Neural progenitor cell (in vitro differentiated cells): ENCODE results near the gene TOMM22. TPM values are rescaled to one million over a fixed set of nuclear protein-coding genes. Genes with fewer than 3 reads are reported as not detected.

Experiments used
- DNase-seq: peaks from one replicate; pipeline ENCODE4 v3.0.0-alpha.2; 2016; ENCODE audit warnings: low spot score
- H2AFZ ChIP-seq: fragments of 200-600 bp; sonication (generic); replicated peaks from 2 replicates; pipeline ENCODE4 v1.6.1; 2016; ENCODE audit warnings: antibody characterized with exemption
- H3F3A ChIP-seq: fragments of 200-600 bp; sonication (generic); 2 replicates; pipeline ENCODE4 v1.6.1; 2016; ENCODE audit warnings: antibody characterized with exemption, low read depth
- H3K27ac ChIP-seq: fragments of 200-600 bp; sonication (generic); 2 replicates; pipeline ENCODE4 v1.5.1; 2016; ENCODE audit warnings: mild to moderate bottlenecking
- H3K27me3 ChIP-seq: fragments of 200-600 bp; sonication (generic); 2 replicates; pipeline ENCODE4 v1.6.1; 2016; ENCODE audit warnings: mild to moderate bottlenecking, moderate library complexity
- H3K36me3 ChIP-seq: fragments of 200-600 bp; sonication (generic); 2 replicates; pipeline ENCODE4 v1.5.1; 2016
- H3K4me1 ChIP-seq: fragments of 200-600 bp; sonication (generic); 2 replicates; pipeline ENCODE4 v1.6.1; 2016; ENCODE audit warnings: mixed run types
- H3K4me2 ChIP-seq: fragments of 200-600 bp; sonication (generic); 2 replicates; pipeline ENCODE4 v1.6.1; 2016
- H3K4me3 ChIP-seq: fragments of 200-600 bp; sonication (generic); 2 replicates; pipeline ENCODE4 v1.5.1; 2016
- H3K79me2 ChIP-seq: fragments of 200-600 bp; sonication (generic); 2 replicates; pipeline ENCODE4 v1.6.1; 2016; ENCODE audit warnings: low read depth
- H3K9ac ChIP-seq: fragments of 200-600 bp; sonication (generic); 2 replicates; pipeline ENCODE4 v1.6.1; 2016
- H3K9me3 ChIP-seq: fragments of 200-600 bp; sonication (generic); 2 replicates; pipeline ENCODE4 v1.5.1; 2016; ENCODE audit warnings: low read depth
- H4K20me1 ChIP-seq: fragments of 200-600 bp; sonication (generic); 2 replicates; pipeline ENCODE4 v1.6.1; 2016; ENCODE audit warnings: low read depth
- H3K27ac Mint-ChIP-seq: 3 replicates; pipeline ENCODE4 v1.8.0; 2021; ENCODE audit warnings: mixed read lengths
- H3K27me3 Mint-ChIP-seq: 2 replicates; pipeline ENCODE4 v1.8.0; 2022; ENCODE audit warnings: low read depth, mild to moderate bottlenecking, inconsistent platforms, moderate library complexity, mixed read lengths; ENCODE audit not compliant: insufficient read depth
- H3K36me3 Mint-ChIP-seq: 3 replicates; pipeline ENCODE4 v1.8.0; 2021; ENCODE audit warnings: mixed read lengths
- H3K4me1 Mint-ChIP-seq: 3 replicates; pipeline ENCODE4 v1.8.0; 2021; ENCODE audit warnings: mixed read lengths
- H3K4me3 Mint-ChIP-seq: 3 replicates; pipeline ENCODE4 v1.8.0; 2021; ENCODE audit warnings: mild to moderate bottlenecking, moderate library complexity, mixed read lengths
- H3K9me3 Mint-ChIP-seq: 3 replicates; pipeline ENCODE4 v1.8.0; 2020; ENCODE audit warnings: mixed read lengths
- EZH2 ChIP-seq: fragments of 200-600 bp; sonication (generic); IDR thresholded peaks from 2 replicates; pipeline ENCODE4 v1.6.1; 2017; ENCODE audit warnings: antibody characterized with exemption, mild to moderate bottlenecking, moderate library complexity
- EZH2phosphoT487 ChIP-seq: fragments of 200-600 bp; sonication (generic); IDR thresholded peaks from 2 replicates; pipeline ENCODE4 v1.6.1; 2017; ENCODE audit warnings: antibody characterized with exemption
- total RNA-seq: library from RNA; depleted of rRNA; stranded (reverse); fragments of >200 nt; gene quantifications from 2 replicates; pipeline ENCODE4 v1.2.3, GENCODE V29; 2015; ENCODE audit warnings: low replicate concordance
- TF ChIP-seq, protein P1 (sequence below): fragments of 200-600 bp; sonication (generic); IDR thresholded peaks from 2 replicates; pipeline ENCODE4 v1.5.1; 2017; ENCODE audit warnings: antibody characterized with exemption, mild to moderate bottlenecking

Gene TOMM22
- total RNA-seq, 1 donor from 2014 or later = 134 TPM

DNA sequence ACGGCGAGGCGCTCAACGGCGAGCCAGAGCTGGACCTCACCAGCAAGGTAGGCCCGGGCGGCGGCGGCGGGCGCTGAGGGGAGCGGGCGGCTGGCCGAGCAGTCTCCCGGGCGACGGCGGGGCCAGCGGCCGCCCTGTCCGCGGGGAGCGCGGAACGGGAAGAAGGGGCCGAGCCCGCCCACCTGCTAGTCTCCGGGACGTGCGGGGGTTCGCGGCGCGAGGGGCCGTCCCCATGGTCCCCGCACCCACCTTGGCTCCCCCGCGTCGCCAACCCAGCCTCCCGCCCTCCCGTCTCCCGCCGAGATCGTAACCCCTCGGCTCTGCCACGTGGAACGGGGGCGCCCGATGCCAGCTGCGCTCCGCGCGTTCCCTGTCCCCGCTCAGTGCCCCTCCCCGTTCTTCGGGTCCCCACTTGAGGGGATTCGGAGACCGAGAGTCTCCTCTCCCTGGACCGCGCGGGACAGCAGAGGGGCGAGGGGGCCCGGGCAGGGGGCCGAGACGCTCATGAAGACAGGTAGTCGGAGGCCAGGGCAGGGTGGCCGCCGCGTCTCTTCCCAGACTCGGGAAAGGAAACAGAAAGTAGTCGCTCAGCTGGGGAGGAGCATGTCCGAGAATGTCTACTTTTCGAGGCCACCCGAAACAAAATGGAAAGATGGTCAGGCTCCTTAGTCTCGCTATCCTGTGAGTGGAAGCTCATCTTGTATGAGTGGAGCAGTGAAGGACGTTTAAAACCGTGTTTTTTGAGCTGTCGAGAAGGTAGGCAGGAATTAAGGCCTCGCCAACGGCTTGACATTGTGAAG, 24.5 kb downstream of the TOMM22 start:
- DNase-seq = peak; percentile 64
- no peak overlapping the region for H2AFZ ChIP-seq
- H3K27ac ChIP-seq = peak overlapping the region; percentile 60
- Mint-ChIP-seq H3K4me1 (peaks cover 43% of the 10 kb centered on the region), H3K4me3 (peak overlapping the region; percentile 95), H3K9me3 (no peaks in the 10 kb centered on the region), H3K27ac (peak overlapping the region; percentile 28), H3K27me3 (peaks cover 19% of the 10 kb centered on the region), H3K36me3 (peaks cover 6% of the 10 kb centered on the region)
- H3K79me2 ChIP-seq = peaks cover 55% of the 10 kb centered on the region
- H3K9ac ChIP-seq = peak overlapping the region; percentile 74
- H3K4me2 ChIP-seq = peak overlapping the region; percentile 99
- peaks cover 54% of the 10 kb centered on the region for H4K20me1 ChIP-seq
- TF ChIP-seq, protein P1, sequence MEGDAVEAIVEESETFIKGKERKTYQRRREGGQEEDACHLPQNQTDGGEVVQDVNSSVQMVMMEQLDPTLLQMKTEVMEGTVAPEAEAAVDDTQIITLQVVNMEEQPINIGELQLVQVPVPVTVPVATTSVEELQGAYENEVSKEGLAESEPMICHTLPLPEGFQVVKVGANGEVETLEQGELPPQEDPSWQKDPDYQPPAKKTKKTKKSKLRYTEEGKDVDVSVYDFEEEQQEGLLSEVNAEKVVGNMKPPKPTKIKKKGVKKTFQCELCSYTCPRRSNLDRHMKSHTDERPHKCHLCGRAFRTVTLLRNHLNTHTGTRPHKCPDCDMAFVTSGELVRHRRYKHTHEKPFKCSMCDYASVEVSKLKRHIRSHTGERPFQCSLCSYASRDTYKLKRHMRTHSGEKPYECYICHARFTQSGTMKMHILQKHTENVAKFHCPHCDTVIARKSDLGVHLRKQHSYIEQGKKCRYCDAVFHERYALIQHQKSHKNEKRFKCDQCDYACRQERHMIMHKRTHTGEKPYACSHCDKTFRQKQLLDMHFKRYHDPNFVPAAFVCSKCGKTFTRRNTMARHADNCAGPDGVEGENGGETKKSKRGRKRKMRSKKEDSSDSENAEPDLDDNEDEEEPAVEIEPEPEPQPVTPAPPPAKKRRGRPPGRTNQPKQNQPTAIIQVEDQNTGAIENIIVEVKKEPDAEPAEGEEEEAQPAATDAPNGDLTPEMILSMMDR = no peak
- TF ChIP-seq EZH2 = peak; percentile 36
- H3F3A ChIP-seq = peaks cover 24% of the 10 kb centered on the region
- peak overlapping the region; percentile 88 for H3K4me3 ChIP-seq
- H3K4me1 ChIP-seq = peaks cover 18% of the 10 kb centered on the region
- H3K27me3 ChIP-seq = peaks cover 8% of the 10 kb centered on the region
- no peaks in the 10 kb centered on the region for H3K9me3 ChIP-seq
- H3K36me3 ChIP-seq = no peaks in the 10 kb centered on the region

DNA sequence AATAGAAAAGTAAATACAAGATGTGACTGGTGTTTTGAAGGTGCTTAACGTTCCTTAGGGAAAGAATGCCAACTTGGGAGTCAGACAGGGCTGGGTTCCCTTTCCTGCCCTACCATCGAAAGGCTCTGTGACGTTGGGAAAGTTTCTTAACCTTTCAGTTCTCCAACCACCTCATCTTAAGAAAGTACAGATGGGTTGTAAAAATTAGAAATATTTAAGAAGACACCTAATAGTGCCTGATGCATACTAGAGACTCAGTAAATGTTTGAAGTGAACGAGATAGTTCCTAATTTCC, 25.1 kb downstream of the TOMM22 start:
- H3K9me3 Mint-ChIP-seq = no peaks in the 10 kb centered on the region
- peaks cover 60% of the 10 kb centered on the region for H3K79me2 ChIP-seq
- no peak overlapping the region for H3K27ac ChIP-seq

DNA sequence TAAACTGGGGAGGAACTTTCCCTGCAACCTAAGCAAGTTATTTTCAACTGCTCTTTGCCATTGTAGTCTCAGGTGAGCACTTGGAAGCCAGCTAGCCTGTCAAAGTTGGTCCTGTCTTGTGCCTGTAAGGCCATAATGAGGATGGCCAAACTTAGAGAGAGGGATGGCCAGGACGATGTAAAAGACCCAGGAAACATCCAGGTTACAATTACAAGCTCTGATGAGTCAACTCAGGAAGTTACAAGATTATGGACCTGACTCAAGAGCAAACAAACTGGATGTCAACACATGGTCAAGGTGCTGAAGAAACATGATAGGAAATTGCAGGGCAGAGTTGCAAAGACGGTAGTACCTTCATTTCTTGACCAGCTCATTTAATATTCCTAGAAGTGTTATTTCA, 25.6 kb downstream of the TOMM22 start:
- TF ChIP-seq, protein P1 = no peak
- no peak for TF ChIP-seq EZH2phosphoT487
- TF ChIP-seq EZH2 = no peak
- no peak overlapping the region for H3K27ac ChIP-seq
- peak overlapping the region; percentile 74 for H3K9ac ChIP-seq
- peak overlapping the region; percentile 95 for H3K4me3 Mint-ChIP-seq
- peaks cover 7% of the 10 kb centered on the region for H3K36me3 Mint-ChIP-seq
- H2AFZ ChIP-seq = no peak overlapping the region
- H3K36me3 ChIP-seq = no peaks in the 10 kb centered on the region
- H3K4me1 ChIP-seq = peaks cover 28% of the 10 kb centered on the region
- H3K79me2 ChIP-seq = peaks cover 65% of the 10 kb centered on the region
- no peak for DNase-seq
- peak overlapping the region; percentile 99 for H3K4me2 ChIP-seq
- peaks cover 41% of the 10 kb centered on the region for H3K4me1 Mint-ChIP-seq
- H3K27ac Mint-ChIP-seq = no peak overlapping the region
- H3K9me3 ChIP-seq = no peaks in the 10 kb centered on the region
- peaks cover 14% of the 10 kb centered on the region for H3K27me3 Mint-ChIP-seq
- peaks cover 64% of the 10 kb centered on the region for H4K20me1 ChIP-seq
- H3K9me3 Mint-ChIP-seq = no peaks in the 10 kb centered on the region
- peaks cover 28% of the 10 kb centered on the region for H3F3A ChIP-seq
- peak overlapping the region; percentile 88 for H3K4me3 ChIP-seq
- H3K27me3 ChIP-seq = no peaks in the 10 kb centered on the region

More for the DNA sequence above, 25.1 kb downstream of the TOMM22 start:
- Histone ChIP-seq H3K9ac (peak overlapping the region; percentile 74), H3F3A (peaks cover 24% of the 10 kb centered on the region), H2AFZ (no peak overlapping the region), H3K9me3 (no peaks in the 10 kb centered on the region), H3K4me1 (peaks cover 23% of the 10 kb centered on the region), H3K36me3 (no peaks in the 10 kb centered on the region), H3K4me2 (peak overlapping the region; percentile 99), H3K4me3 (peak overlapping the region; percentile 88), H3K27me3 (peaks cover 3% of the 10 kb centered on the region), H4K20me1 (peaks cover 59% of the 10 kb centered on the region)
- TF ChIP-seq EZH2 (no peak), EZH2phosphoT487 (no peak)
- TF ChIP-seq, protein P1 = no peak
- peak overlapping the region; percentile 95 for H3K4me3 Mint-ChIP-seq
- H3K27ac Mint-ChIP-seq = peak overlapping the region; percentile 28
- H3K27me3 Mint-ChIP-seq = peaks cover 15% of the 10 kb centered on the region
- no peak for DNase-seq
- H3K4me1 Mint-ChIP-seq = peaks cover 37% of the 10 kb centered on the region
- peaks cover 7% of the 10 kb centered on the region for H3K36me3 Mint-ChIP-seq
